ENCODE measurements around the gene SLC7A9. TPM values are rescaled to one million over a fixed set of nuclear protein-coding genes. Genes with fewer than 3 reads are reported as not detected.
"Not testable (repeated sequence)": the region's sequence is repeated elsewhere in the genome, so short reads cannot be mapped to it uniquely, and the experiment has no call there.

SLC7A9 gene
- total RNA-seq, 3 donors from 2014 or later (not counting 1 experiment from before 2014, with no cell fraction given), result 0.75 to 0.80 TPM; not detected in 1

GRCh38 chr19:32852216-32852615 lies 17.4 kb downstream of the SLC7A9 start:
- no peaks in the 10 kb centered on the region for H3K4me1 ChIP-seq (ENCODE audit: control insufficient read depth, insufficient read depth, low read length)
- intact Hi-C loops (cut with micrococcal nuclease), result no loop called here
- TF ChIP-seq CTCF (IDR thresholded peaks at IDR 0.05), result no peak
- no peaks in the 10 kb centered on the region for H3K4me1 Mint-ChIP-seq
- peaks cover 0 to 2% of the 10 kb centered on the region in 2 donors for H3K9me3 Mint-ChIP-seq
- no peaks in the 10 kb centered on the region for H3K27me3 Mint-ChIP-seq (ENCODE audit: low read depth in 2 of 2)
- no peak overlapping the region for H3K4me3 ChIP-seq (ENCODE audit: low read length)
- 100% methylated on average over 5 of the region's 6 CpGs for WGBS (ENCODE audit: insufficient coverage)
- no peaks in the 10 kb centered on the region for H3K36me3 Mint-ChIP-seq
- H3K27me3 ChIP-seq (ENCODE audit: control insufficient read depth, insufficient read depth, low read length), result no peaks in the 10 kb centered on the region
- H3K27ac Mint-ChIP-seq, result no peak overlapping the region
- H3K36me3 ChIP-seq (ENCODE audit: control insufficient read depth, insufficient read depth, low read length), result no peaks in the 10 kb centered on the region
- H3K27ac ChIP-seq (ENCODE audit: low read length), result no peak overlapping the region
- ATAC-seq (no peak), DNase-seq (no peak)
- H3K4me3 Mint-ChIP-seq, result no peak overlapping the region
- H3K9me3 ChIP-seq (ENCODE audit: control insufficient read depth, insufficient read depth, low read length), result no peaks in the 10 kb centered on the region

- H3K27me3 ChIP-seq (ENCODE audit: control insufficient read depth, insufficient read depth, low read length); H3K27ac Mint-ChIP-seq; H3K27me3 Mint-ChIP-seq (ENCODE audit: low read depth in 2 of 2); H3K9me3 Mint-ChIP-seq; DNase-seq; H3K36me3 Mint-ChIP-seq; H3K9me3 ChIP-seq (ENCODE audit: control insufficient read depth, insufficient read depth, low read length); H3K4me3 ChIP-seq (ENCODE audit: low read length); ATAC-seq; intact Hi-C loops (cut with micrococcal nuclease); H3K27ac ChIP-seq (ENCODE audit: low read length); H3K36me3 ChIP-seq (ENCODE audit: control insufficient read depth, insufficient read depth, low read length); H3K4me1 ChIP-seq (ENCODE audit: control insufficient read depth, insufficient read depth, low read length); H3K4me1 Mint-ChIP-seq; H3K4me3 Mint-ChIP-seq: not testable (repeated sequence)
- no CpG with 5 or more reads among the region's 2 CpGs for WGBS (ENCODE audit: insufficient coverage)
Observed at GRCh38 chr19:32848035-32848434, 21.5 kb downstream of the SLC7A9 start.

GRCh38 chr19:32843716-32844245 lies 25.8 kb downstream of the SLC7A9 start:
- Histone ChIP-seq H3K4me1 (ENCODE audit: control insufficient read depth, insufficient read depth, low read length) (no peaks in the 10 kb centered on the region), H3K27ac (ENCODE audit: low read length) (no peak overlapping the region), H3K9me3 (ENCODE audit: control insufficient read depth, insufficient read depth, low read length) (peaks cover 4% of the 10 kb centered on the region), H3K27me3 (ENCODE audit: control insufficient read depth, insufficient read depth, low read length) (no peaks in the 10 kb centered on the region), H3K4me3 (ENCODE audit: low read length) (no peak overlapping the region), H3K36me3 (ENCODE audit: control insufficient read depth, insufficient read depth, low read length) (no peaks in the 10 kb centered on the region)
- H3K27me3 Mint-ChIP-seq (ENCODE audit: low read depth in 2 of 2), result peaks cover 0 to 2% of the 10 kb centered on the region in 2 donors
- ATAC-seq (no peak), DNase-seq (no peak)
- peaks cover 5 to 16% of the 10 kb centered on the region in 2 donors for H3K9me3 Mint-ChIP-seq
- WGBS (ENCODE audit: insufficient coverage), result 93% methylated on average over 19 of the region's 19 CpGs
- TF ChIP-seq CTCF (IDR thresholded peaks at IDR 0.05), result no peak
- no peak overlapping the region for H3K27ac Mint-ChIP-seq
- no peaks in the 10 kb centered on the region for H3K4me1 Mint-ChIP-seq
- H3K36me3 Mint-ChIP-seq, result peaks cover 12% of the 10 kb centered on the region
- intact Hi-C loops (cut with micrococcal nuclease), result no loop called here
- no peak overlapping the region for H3K4me3 Mint-ChIP-seq

GRCh38 chr19:32842061-32842460 lies 27.5 kb downstream of the SLC7A9 start:
- Histone ChIP-seq H3K4me1 (ENCODE audit: control insufficient read depth, insufficient read depth, low read length) (no peaks in the 10 kb centered on the region), H3K9me3 (ENCODE audit: control insufficient read depth, insufficient read depth, low read length) (peaks cover 4% of the 10 kb centered on the region), H3K36me3 (ENCODE audit: control insufficient read depth, insufficient read depth, low read length) (no peaks in the 10 kb centered on the region), H3K27ac (ENCODE audit: low read length) (no peak overlapping the region), H3K27me3 (ENCODE audit: control insufficient read depth, insufficient read depth, low read length) (no peaks in the 10 kb centered on the region), H3K4me3 (ENCODE audit: low read length) (no peak overlapping the region)
- no peak for ATAC-seq
- Mint-ChIP-seq H3K36me3 (peaks cover 12% of the 10 kb centered on the region), H3K9me3 (peaks cover 5 to 13% of the 10 kb centered on the region in 2 donors), H3K4me3 (no peak overlapping the region), H3K27ac (no peak overlapping the region), H3K4me1 (no peaks in the 10 kb centered on the region), H3K27me3 (ENCODE audit: low read depth in 2 of 2) (peaks cover 0 to 2% of the 10 kb centered on the region in 2 donors)
- no peak for DNase-seq
- 86% methylated on average over 8 of the region's 8 CpGs for whole genome bisulfite sequencing (ENCODE audit: insufficient coverage)
- no peak for TF ChIP-seq CTCF (IDR thresholded peaks at IDR 0.05)
- intact Hi-C loops (cut with micrococcal nuclease), result no loop called here
